ENCODE measurements around the gene TIPARP. TPM values are rescaled to one million over a fixed set of nuclear protein-coding genes. Genes with fewer than 3 reads are reported as not detected.

TIPARP gene
- total and polyA plus RNA-seq, 12 donors, result 13.8 to 74.6 (median 23.1) TPM

GRCh38 chr3:156685752-156686151, 11.4 kb downstream of the TIPARP start:
- H3K27me3 ChIP-seq, result no peaks in the 10 kb centered on the region
- TF ChIP-seq CTCF (IDR thresholded peaks at IDR 0.05), result no peak
- no peak overlapping the region for H3K4me3 ChIP-seq

GRCh38 chr3:156687023-156687422, 12.6 kb downstream of the TIPARP start:
- H3K27ac ChIP-seq, result no peak overlapping the region
- no peaks in the 10 kb centered on the region for H3K27me3 ChIP-seq
- ATAC-seq (no peak), DNase-seq (no peak)
- no peak overlapping the region for H3K4me3 ChIP-seq
- peaks cover 0 to 3% (median 0%) of the 10 kb centered on the region in 9 donors for H3K36me3 ChIP-seq
- intact Hi-C loops (cut with DNase I), result no loop called here
- TF ChIP-seq CTCF (IDR thresholded peaks at IDR 0.05), result no peak
- peaks cover 10 to 100% (median 88%) of the 10 kb centered on the region in 9 donors for H3K4me1 ChIP-seq
- H3K9me3 ChIP-seq, result no peaks in the 10 kb centered on the region

More at GRCh38 chr3:156685752-156686151, 11.4 kb downstream of the TIPARP start:
- Histone ChIP-seq H3K9me3 (no peaks in the 10 kb centered on the region), H3K36me3 (peaks cover 0 to 11% (median 0%) of the 10 kb centered on the region in 9 donors), H3K27ac (peak overlapping the region in 1 of 10 donors; percentile 63), H3K4me1 (peaks cover 14 to 100% (median 88%) of the 10 kb centered on the region in 9 donors)
- intact Hi-C loops (cut with DNase I), result no loop called here
- no peak for ATAC-seq
- no peak for DNase-seq

- 54 to 66% methylated on average over 7 of the region's 7 CpGs for WGBS, 2 donors
- peak in 1 of 8 donors; percentile 17 for ATAC-seq
Observed at GRCh38 chr3:156688632-156689452, 14.5 kb downstream of the TIPARP start.

GRCh38 chr3:156689608-156690007, 15.2 kb downstream of the TIPARP start:
- no peak for DNase-seq
- 0 to 29% methylated on average over 1 of the region's 1 CpG for WGBS, 2 donors
- peaks cover 8 to 94% (median 81%) of the 10 kb centered on the region in 9 donors for H3K4me1 ChIP-seq
- peaks cover 0 to 12% (median 4%) of the 10 kb centered on the region in 9 donors for H3K36me3 ChIP-seq
- H3K9me3 ChIP-seq, result no peaks in the 10 kb centered on the region
- intact Hi-C loops (cut with DNase I), result loop anchor here in 1 of 10 donors (10.0 kb wide), 1 partner anchor 445 kb away; no protein-coding TSS in a partner anchor
- H3K4me3 ChIP-seq, result no peak overlapping the region
- H3K27me3 ChIP-seq, result no peaks in the 10 kb centered on the region
- ATAC-seq, result peak in 1 of 8 donors; percentile 17
- no peak for TF ChIP-seq CTCF (IDR thresholded peaks at IDR 0.05)
- H3K27ac ChIP-seq, result no peak overlapping the region

More at GRCh38 chr3:156688632-156689452, 14.5 kb downstream of the TIPARP start:
- no peak overlapping the region for H3K4me3 ChIP-seq
- H3K27me3 ChIP-seq, result no peaks in the 10 kb centered on the region
- peaks cover 8 to 100% (median 87%) of the 10 kb centered on the region in 9 donors for H3K4me1 ChIP-seq
- no peak overlapping the region for H3K27ac ChIP-seq
- H3K9me3 ChIP-seq, result no peaks in the 10 kb centered on the region
- peaks cover 0 to 4% (median 0%) of the 10 kb centered on the region in 9 donors for H3K36me3 ChIP-seq
- DNase-seq, result no peak
- no peak for TF ChIP-seq CTCF (IDR thresholded peaks at IDR 0.05)
- intact Hi-C loops (cut with DNase I), result no loop called here

Measured in heart right ventricle (tissue), 16 donors.